GM13977 (cell line): ENCODE results near the gene POGK.
A peak's percentile ranks its signal among the peaks of the same experiment; 100 is the strongest.
"Not testable (repeated sequence)": the region's sequence is repeated elsewhere in the genome, so short reads cannot be mapped to it uniquely, and the experiment has no call there.

Experiments used
- DNase-seq: peaks from one replicate; pipeline ENCODE4 v3.0.0; 2012; ENCODE audit warnings: low spot score
- CTCF ChIP-seq: IDR thresholded peaks from 2 replicates; pipeline ENCODE4 v1.5.1; 2012; ENCODE audit warnings: mild to moderate bottlenecking, control low read depth; ENCODE audit not compliant: insufficient read depth; ENCODE audit errors: extremely low read depth, missing control alignments
- in situ Hi-C: fragments of 300-500 bp; cut with MboI; formaldehyde crosslinking; loops from one replicate; pipeline ENCODE4 v1.12.0; 2022; ENCODE audit warnings: low sequenced_read_pairs, low pct_unique_long_range_greater_than_20kb, mixed read lengths, inconsistent platforms; ENCODE audit not compliant: unreplicated experiment

POGK gene

GRCh38 chr1:166870584-166870983 lies 31.3 kb downstream of the POGK start:
- in situ Hi-C loops: no loop called here
- DNase-seq: no peak
- TF ChIP-seq CTCF: no peak

- TF ChIP-seq CTCF: no peak
- in situ Hi-C loops: no loop called here
Observed at GRCh38 chr1:166874464-166874863, 35.2 kb downstream of the POGK start.

GRCh38 chr1:166875302-166875733 lies 36.0 kb downstream of the POGK start:
- in situ Hi-C loops: no loop called here
- DNase-seq: no peak

More at GRCh38 chr1:166874464-166874863, 35.2 kb downstream of the POGK start:
- DNase-seq: no peak

GRCh38 chr1:166875734-166876539 lies 36.7 kb downstream of the POGK start, which contains the start of gene TADA1:
Gene TADA1 (minus strand): TSS chr1:166876264. CDS start chr1:166876233, 31 bp downstream.
- in situ Hi-C loops: no loop called here
- peak; percentile 35 for TF ChIP-seq CTCF
- DNase-seq: peak; percentile 95

More at GRCh38 chr1:166875302-166875733, 36.0 kb downstream of the POGK start:
- TF ChIP-seq CTCF: no peak

- TF ChIP-seq CTCF: no peak
- DNase-seq: no peak
- in situ Hi-C loops: no loop called here
Observed at GRCh38 chr1:166876540-166876838, 37.2 kb downstream of the POGK start.

- DNase-seq, in situ Hi-C loops: not testable (repeated sequence)
Observed at GRCh38 chr1:166878173-166878917, 39.1 kb downstream of the POGK start.

GRCh38 chr1:166882893-166883292 lies 43.6 kb downstream of the POGK start:
- in situ Hi-C loops: no loop called here
- TF ChIP-seq CTCF: no peak
- no peak for DNase-seq
